IMR-90 (cell line): Measurements from ENCODE around the gene CADM1. TPM values are rescaled to one million over a fixed set of nuclear protein-coding genes. Genes with fewer than 3 reads are reported as not detected.

Source experiments
- ATAC-seq: fragments of 200-7000 bp; cut with Tn5 transposase; 2 replicates; pipeline ENCODE4 v1.9.1; 2020; ENCODE audit warnings: low read depth, mild to moderate bottlenecking, moderate library complexity
- BruUV-seq: library from RNA; stranded (reverse); fragments of 400-500 nt; replicated peaks from 2 replicates; lab custom pipeline; 2021; lab: Mats Ljungman, UMichigan
- CTCF ChIA-PET: fragments of 300-600 bp; formaldehyde crosslinking; extraction: SDS; loops from one replicate; lab custom pipeline; 2021; ENCODE audit warnings: antibody characterized with exemption; lab: Yijun Ruan, JAX
- POLR2A ChIA-PET: fragments of 300-600 bp; sonication (Branson Sonifier 250); formaldehyde crosslinking; loops from one replicate; lab custom pipeline; 2022; ENCODE audit warnings: antibody characterized with exemption; ENCODE audit not compliant: unreplicated experiment; lab: Charles Lee
- DNase-seq: peaks from one replicate; pipeline ENCODE4 v3.0.0; 2013
- H2AFZ ChIP-seq: replicated peaks from 2 replicates; pipeline ENCODE3; 2013; ENCODE audit warnings: low read length, mild to moderate bottlenecking; ENCODE audit not compliant: poor library complexity
- H2AK5ac ChIP-seq: 2 replicates; pipeline ENCODE4 v1.6.1; 2013; ENCODE audit warnings: low read depth, low read length, inconsistent platforms
- H2AK9ac ChIP-seq: replicated peaks from 2 replicates; pipeline ENCODE3; 2013; ENCODE audit warnings: mild to moderate bottlenecking, low read depth, low read length, moderate library complexity; ENCODE audit not compliant: poor library complexity
- H2BK120ac ChIP-seq: 2 replicates; pipeline ENCODE4 v1.6.1; 2013; ENCODE audit warnings: low read depth, low read length, inconsistent platforms
- H2BK15ac ChIP-seq: 3 replicates; pipeline ENCODE4 v1.6.1; 2013; ENCODE audit warnings: low read depth, low read length, inconsistent platforms
- H2BK20ac ChIP-seq: 2 replicates; pipeline ENCODE4 v1.6.1; 2013; ENCODE audit warnings: low read depth, mild to moderate bottlenecking, inconsistent platforms, low read length, moderate library complexity
- H2BK5ac ChIP-seq: 2 replicates; pipeline ENCODE4 v1.6.1; 2013; ENCODE audit warnings: mild to moderate bottlenecking, low read depth, low read length, inconsistent platforms; ENCODE audit not compliant: poor library complexity, severe bottlenecking
- H3K14ac ChIP-seq: replicated peaks from 2 replicates; pipeline ENCODE4 v1.6.1; 2013; ENCODE audit warnings: low read depth, low read length, inconsistent platforms
- H3K18ac ChIP-seq: 2 replicates; pipeline ENCODE4 v1.6.1; 2013; ENCODE audit warnings: low read depth, low read length, control low read depth
- H3K23ac ChIP-seq: 2 replicates; pipeline ENCODE4 v1.6.1; 2013; ENCODE audit warnings: low read depth, low read length, inconsistent platforms
- H3K27ac ChIP-seq: 2 replicates; pipeline ENCODE4 v1.5.1; 2013; ENCODE audit warnings: mild to moderate bottlenecking, control low read depth, low read length; ENCODE audit not compliant: insufficient read depth
- H3K27me3 ChIP-seq: 2 replicates; pipeline ENCODE4 v1.6.1; 2013; ENCODE audit warnings: low read length; ENCODE audit not compliant: control insufficient read depth, insufficient read depth
- H3K36me3 ChIP-seq: 2 replicates; pipeline ENCODE4 v1.6.1; 2013; ENCODE audit warnings: low read length, mixed read lengths; ENCODE audit not compliant: control insufficient read depth, insufficient read depth
- H3K4ac ChIP-seq: 2 replicates; pipeline ENCODE4 v1.6.1; 2013; ENCODE audit warnings: low read depth, low read length, inconsistent platforms
- H3K4me1 ChIP-seq: 2 replicates; pipeline ENCODE4 v1.6.1; 2013; ENCODE audit warnings: low read length, mixed read lengths; ENCODE audit not compliant: control insufficient read depth, insufficient read depth
- H3K4me2 ChIP-seq: 2 replicates; pipeline ENCODE4 v1.6.1; 2013; ENCODE audit warnings: low read depth, mild to moderate bottlenecking, control low read depth, low read length, moderate library complexity
- H3K4me3 ChIP-seq: 2 replicates; pipeline ENCODE4 v1.5.1; 2013; ENCODE audit warnings: low read depth, mild to moderate bottlenecking, control low read depth, low read length, moderate library complexity; ENCODE audit not compliant: insufficient read depth
- H3K56ac ChIP-seq: 2 replicates; pipeline ENCODE4 v1.6.1; 2013; ENCODE audit warnings: low read length, inconsistent platforms; ENCODE audit not compliant: insufficient read depth; ENCODE audit errors: extremely low read depth
- H3K79me1 ChIP-seq, 2 experiments: 2 replicates each; pipeline ENCODE4 v1.6.1; 2013; ENCODE audit warnings: low read length in 2 of 2, inconsistent platforms in 1 of 2, low read depth in 1 of 2
- H3K9ac ChIP-seq: 2 replicates; pipeline ENCODE4 v1.6.1; 2013; ENCODE audit warnings: low read depth, low read length, control low read depth
- H3K9me1 ChIP-seq: 2 replicates; pipeline ENCODE4 v1.6.1; 2013; ENCODE audit warnings: low read length, inconsistent platforms; ENCODE audit not compliant: insufficient read depth
- H3K9me3 ChIP-seq: 2 replicates; pipeline ENCODE4 v1.6.1; 2013; ENCODE audit warnings: low read length; ENCODE audit not compliant: control insufficient read depth, insufficient read depth
- H4K20me1 ChIP-seq: 2 replicates; pipeline ENCODE4 v1.6.1; 2013; ENCODE audit warnings: low read length, inconsistent platforms; ENCODE audit not compliant: insufficient read depth
- H4K5ac ChIP-seq: 2 replicates; pipeline ENCODE4 v1.6.1; 2013; ENCODE audit warnings: mild to moderate bottlenecking, low read depth, low read length, control low read depth
- H4K8ac ChIP-seq, 2 experiments: 2 replicates each; pipeline ENCODE4 v1.6.1; 2013; ENCODE audit warnings: low read depth in 2 of 2, low read length in 2 of 2, control low read depth in 1 of 2, inconsistent platforms in 1 of 2
- H4K91ac ChIP-seq: 2 replicates; pipeline ENCODE4 v1.6.1; 2013; ENCODE audit warnings: low read depth, low read length, inconsistent platforms; ENCODE audit not compliant: insufficient read depth
- BHLHE40 ChIP-seq: fragments of 150-350 bp; IDR thresholded peaks from 2 replicates; pipeline ENCODE4 v1.6.1; 2016; ENCODE audit warnings: mild to moderate bottlenecking, low read depth, low read length
- CEBPB ChIP-seq: IDR thresholded peaks from 2 replicates; pipeline ENCODE4 v1.6.1; 2012; ENCODE audit warnings: low read depth, low read length, improper control_type of control experiment
- CHD1 ChIP-seq: IDR thresholded peaks from 2 replicates; pipeline ENCODE4 v1.6.1; 2012; ENCODE audit warnings: low read depth, low read length, improper control_type of control experiment
- ELK1 ChIP-seq: fragments of 150-350 bp; IDR thresholded peaks from 2 replicates; pipeline ENCODE4 v1.6.1; 2016; ENCODE audit warnings: low read depth, mild to moderate bottlenecking, low read length, moderate library complexity, borderline replicate concordance
- FOS ChIP-seq: fragments of 150-350 bp; IDR thresholded peaks from 2 replicates; pipeline ENCODE4 v1.6.1; 2016; ENCODE audit warnings: low read depth, low read length
- MAFK ChIP-seq: IDR thresholded peaks from 2 replicates; pipeline ENCODE4 v1.6.1; 2012; ENCODE audit warnings: low read depth, low read length, improper control_type of control experiment
- MAZ ChIP-seq: IDR thresholded peaks from 2 replicates; pipeline ENCODE4 v1.6.1; 2012; ENCODE audit warnings: low read depth, mild to moderate bottlenecking, low read length, improper control_type of control experiment, moderate library complexity, borderline replicate concordance
- MXI1 ChIP-seq: IDR thresholded peaks from 2 replicates; pipeline ENCODE4 v1.6.1; 2012; ENCODE audit warnings: low read depth, mild to moderate bottlenecking, low read length, moderate library complexity, borderline replicate concordance
- NFE2L2 ChIP-seq: fragments of 150-350 bp; IDR thresholded peaks from 2 replicates; pipeline ENCODE4 v1.6.1; 2016; ENCODE audit warnings: low read depth, mild to moderate bottlenecking, low read length
- POLR2A ChIP-seq: IDR thresholded peaks from 2 replicates; pipeline ENCODE4 v1.6.1; 2012; ENCODE audit warnings: mild to moderate bottlenecking, low read depth, low read length
- RAD21 ChIP-seq: IDR thresholded peaks from 2 replicates; pipeline ENCODE4 v1.6.1; 2012; ENCODE audit warnings: low read length, improper control_type of control experiment
- RCOR1 ChIP-seq: IDR thresholded peaks from 2 replicates; pipeline ENCODE4 v1.6.1; 2012; ENCODE audit warnings: mild to moderate bottlenecking, low read length, improper control_type of control experiment; ENCODE audit not compliant: insufficient replicate concordance
- RFX5 ChIP-seq: IDR thresholded peaks from 2 replicates; pipeline ENCODE4 v1.8.0; 2012; ENCODE audit warnings: low read depth, mild to moderate bottlenecking, low read length, moderate library complexity
- SMC3 ChIP-seq: fragments of 150-350 bp; IDR thresholded peaks from 2 replicates; pipeline ENCODE4 v1.6.1; 2016; ENCODE audit warnings: low read depth, mild to moderate bottlenecking, antibody characterized with exemption, low read length, moderate library complexity
- WGBS, 2 experiments: methylation state at CpG; one replicate each; pipeline versions ENCODE4 v1.1.5 to v1.1.7; 2013; ENCODE audit warnings: missing lambda C conversion rate in 2 of 2; ENCODE audit not compliant: insufficient read length in 1 of 2; ENCODE audit errors: extremely low coverage in 2 of 2; 5-methylcytosine and 5-hydroxymethylcytosine counted together
- dilution Hi-C: fragments of 300-500 bp; cut with HindIII; formaldehyde crosslinking; loops from one replicate; pipeline ENCODE4 v1.14.3; 2018; ENCODE audit warnings: low sequenced_read_pairs; ENCODE audit not compliant: unreplicated experiment
- in situ Hi-C: fragments of 300-500 bp; cut with MboI; formaldehyde crosslinking; loops from 3 replicates; pipeline ENCODE4 v1.14.3; 2019; ENCODE audit warnings: low sequenced_read_pairs, inconsistent platforms, mixed read lengths
- intact Hi-C: fragments of 100-400 bp; cut with micrococcal nuclease; formaldehyde crosslinking; loops from 2 replicates; pipeline ENCODE4 v1.10.0; 2022
- polyA plus RNA-seq, 3 experiments: library from polyadenylated mRNA; depleted of rRNA; stranded (reverse); fragments of >200 nt; gene quantifications; 2 replicates each; pipeline ENCODE4 v1.2.3, GENCODE V29; 2012; ENCODE audit warnings: low replicate concordance in 1 of 3
- total RNA-seq: library from RNA; depleted of rRNA; stranded (reverse); fragments of >200 nt; gene quantifications from 2 replicates; pipeline ENCODE4 v1.2.3, GENCODE V29; 2012
- TF ChIP-seq, protein P1 (sequence below): fragments of 150-350 bp; IDR thresholded peaks from 2 replicates; pipeline ENCODE4 v1.6.1; 2017; ENCODE audit warnings: mild to moderate bottlenecking, antibody characterized with exemption, low read length, low read depth
- TF ChIP-seq, protein P2 (sequence below): conservative IDR thresholded peaks from 2 replicates; pipeline ENCODE4 v1.5.1; 2012; ENCODE audit warnings: mild to moderate bottlenecking, low read depth, low read length, improper control_type of control experiment

CADM1 gene
- total and polyA plus RNA-seq, 2 of the 4 experiments (the other 2 are of a cell fraction) = 28.8 to 77.1 TPM

DNA sequence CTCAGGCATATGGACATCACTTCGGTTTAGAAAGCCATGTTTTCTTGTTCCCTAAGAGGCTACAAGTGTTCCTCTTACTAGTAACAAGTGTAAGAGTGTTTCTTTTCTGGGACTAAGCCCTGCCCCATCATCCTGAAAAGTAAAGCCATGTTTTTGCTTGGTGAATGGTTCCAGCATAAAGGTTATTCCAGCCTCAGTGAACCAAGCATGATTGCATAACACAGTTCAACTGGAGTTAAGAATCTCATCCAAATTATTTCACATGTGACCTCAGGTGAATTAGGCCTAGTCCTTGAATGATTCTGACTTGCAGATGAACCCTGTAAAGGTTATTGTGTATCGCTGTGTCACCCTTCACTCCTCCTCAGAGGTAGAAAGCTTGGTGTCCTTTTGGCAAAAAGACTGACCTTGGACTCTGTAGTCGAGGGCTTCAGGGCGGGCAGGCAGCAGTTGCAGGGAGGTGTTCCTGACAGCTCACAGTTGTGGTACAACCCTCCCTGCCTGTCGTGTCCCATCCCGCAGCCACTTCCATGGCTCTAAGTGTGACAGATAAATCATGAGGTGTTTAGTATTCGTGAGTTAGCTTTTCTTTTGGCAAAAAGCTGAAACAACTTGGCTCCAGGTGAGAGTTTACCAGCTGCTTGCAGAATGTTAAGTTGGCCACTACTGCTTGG is 321.8 kb downstream of the CADM1 start:
- POLR2A ChIA-PET = no interaction called here
- no peak for DNase-seq
- H3K4me1 ChIP-seq = no peaks in the 10 kb centered on the region
- no peaks in the 10 kb centered on the region for H3K27me3 ChIP-seq
- H3K23ac ChIP-seq = no peak overlapping the region
- H4K8ac ChIP-seq = no peak overlapping the region
- no peak overlapping the region for H3K14ac ChIP-seq
- H3K9me1 ChIP-seq = no peaks in the 10 kb centered on the region
- no peak overlapping the region for H2AFZ ChIP-seq
- in situ Hi-C loops (no loop called here), intact Hi-C loops (no loop called here), dilution Hi-C loops (no loop called here)
- H3K4me3 ChIP-seq = no peak overlapping the region
- no peak overlapping the region for H2BK120ac ChIP-seq
- no peak overlapping the region for H2AK9ac ChIP-seq
- no peak overlapping the region for H3K27ac ChIP-seq
- H3K4me2 ChIP-seq = no peak overlapping the region
- H2BK5ac ChIP-seq = no peak overlapping the region
- H4K5ac ChIP-seq = no peak overlapping the region
- H3K4ac ChIP-seq = no peak overlapping the region
- H2BK15ac ChIP-seq = no peak overlapping the region
- H3K56ac ChIP-seq = no peak overlapping the region
- no peak overlapping the region for H4K91ac ChIP-seq
- no peaks in the 10 kb centered on the region for H3K9me3 ChIP-seq
- H3K18ac ChIP-seq = no peak overlapping the region
- H3K36me3 ChIP-seq = no peaks in the 10 kb centered on the region
- no peak overlapping the region for H2AK5ac ChIP-seq
- 100% methylated on average over 1 of the region's 7 CpGs; no CpG with 5 or more reads in 1 of the 2 experiments for WGBS, 2 experiments
- H4K20me1 ChIP-seq = no peaks in the 10 kb centered on the region
- TF ChIP-seq, protein P1, sequence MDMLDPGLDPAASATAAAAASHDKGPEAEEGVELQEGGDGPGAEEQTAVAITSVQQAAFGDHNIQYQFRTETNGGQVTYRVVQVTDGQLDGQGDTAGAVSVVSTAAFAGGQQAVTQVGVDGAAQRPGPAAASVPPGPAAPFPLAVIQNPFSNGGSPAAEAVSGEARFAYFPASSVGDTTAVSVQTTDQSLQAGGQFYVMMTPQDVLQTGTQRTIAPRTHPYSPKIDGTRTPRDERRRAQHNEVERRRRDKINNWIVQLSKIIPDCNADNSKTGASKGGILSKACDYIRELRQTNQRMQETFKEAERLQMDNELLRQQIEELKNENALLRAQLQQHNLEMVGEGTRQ = no peak
- TF ChIP-seq, protein P2, sequence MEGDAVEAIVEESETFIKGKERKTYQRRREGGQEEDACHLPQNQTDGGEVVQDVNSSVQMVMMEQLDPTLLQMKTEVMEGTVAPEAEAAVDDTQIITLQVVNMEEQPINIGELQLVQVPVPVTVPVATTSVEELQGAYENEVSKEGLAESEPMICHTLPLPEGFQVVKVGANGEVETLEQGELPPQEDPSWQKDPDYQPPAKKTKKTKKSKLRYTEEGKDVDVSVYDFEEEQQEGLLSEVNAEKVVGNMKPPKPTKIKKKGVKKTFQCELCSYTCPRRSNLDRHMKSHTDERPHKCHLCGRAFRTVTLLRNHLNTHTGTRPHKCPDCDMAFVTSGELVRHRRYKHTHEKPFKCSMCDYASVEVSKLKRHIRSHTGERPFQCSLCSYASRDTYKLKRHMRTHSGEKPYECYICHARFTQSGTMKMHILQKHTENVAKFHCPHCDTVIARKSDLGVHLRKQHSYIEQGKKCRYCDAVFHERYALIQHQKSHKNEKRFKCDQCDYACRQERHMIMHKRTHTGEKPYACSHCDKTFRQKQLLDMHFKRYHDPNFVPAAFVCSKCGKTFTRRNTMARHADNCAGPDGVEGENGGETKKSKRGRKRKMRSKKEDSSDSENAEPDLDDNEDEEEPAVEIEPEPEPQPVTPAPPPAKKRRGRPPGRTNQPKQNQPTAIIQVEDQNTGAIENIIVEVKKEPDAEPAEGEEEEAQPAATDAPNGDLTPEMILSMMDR = no peak
- TF ChIP-seq FOS (no peak), SMC3 (no peak), ELK1 (no peak), RFX5 (no peak), BHLHE40 (no peak), POLR2A (no peak), MAFK (no peak), CEBPB (no peak), RAD21 (no peak), MAZ (no peak), MXI1 (no peak), CHD1 (no peak), RCOR1 (no peak), NFE2L2 (no peak)
- H3K79me1 ChIP-seq = no peaks in the 10 kb centered on the region
- H2BK20ac ChIP-seq = no peak overlapping the region
- ATAC-seq = no peak
- no peak overlapping the region for H3K9ac ChIP-seq
- no TSS peak for BruUV-seq
- CTCF ChIA-PET = no interaction called here
